Stimulated activated memory B cell treated with anti-CD40 and anti-IgM and Interleukin-4, amounts not matched to agents 10 μg/mL and 1 μg/mL and 100 μg/mL, for 72 hours (primary cell): ENCODE measurements around the gene CENPVL3.
"Not testable (repeated sequence)": the region's sequence is repeated elsewhere in the genome, so short reads cannot be mapped to it uniquely, and the experiment has no call there.

Experiments used
- ATAC-seq: fragments of 150-1000 bp; cut with Tn5 transposase; 2 replicates; pipeline ENCODE4 v1.10.0; 2021
- H3K27ac Mint-ChIP-seq: one replicate; pipeline ENCODE4 v1.8.0; 2022; ENCODE audit warnings: mild to moderate bottlenecking, mixed read lengths
- H3K27me3 Mint-ChIP-seq: one replicate; pipeline ENCODE4 v1.8.0; 2022; ENCODE audit warnings: mixed read lengths
- H3K36me3 Mint-ChIP-seq: one replicate; pipeline ENCODE4 v1.8.0; 2022; ENCODE audit warnings: mixed read lengths
- H3K4me1 Mint-ChIP-seq: one replicate; pipeline ENCODE4 v1.8.0; 2022; ENCODE audit warnings: mixed read lengths
- H3K4me3 Mint-ChIP-seq: one replicate; pipeline ENCODE4 v1.8.0; 2022; ENCODE audit warnings: mild to moderate bottlenecking, moderate library complexity, mixed read lengths
- H3K9me3 Mint-ChIP-seq: one replicate; pipeline ENCODE4 v1.8.0; 2022; ENCODE audit warnings: mixed read lengths

CENPVL3 gene

DNA sequence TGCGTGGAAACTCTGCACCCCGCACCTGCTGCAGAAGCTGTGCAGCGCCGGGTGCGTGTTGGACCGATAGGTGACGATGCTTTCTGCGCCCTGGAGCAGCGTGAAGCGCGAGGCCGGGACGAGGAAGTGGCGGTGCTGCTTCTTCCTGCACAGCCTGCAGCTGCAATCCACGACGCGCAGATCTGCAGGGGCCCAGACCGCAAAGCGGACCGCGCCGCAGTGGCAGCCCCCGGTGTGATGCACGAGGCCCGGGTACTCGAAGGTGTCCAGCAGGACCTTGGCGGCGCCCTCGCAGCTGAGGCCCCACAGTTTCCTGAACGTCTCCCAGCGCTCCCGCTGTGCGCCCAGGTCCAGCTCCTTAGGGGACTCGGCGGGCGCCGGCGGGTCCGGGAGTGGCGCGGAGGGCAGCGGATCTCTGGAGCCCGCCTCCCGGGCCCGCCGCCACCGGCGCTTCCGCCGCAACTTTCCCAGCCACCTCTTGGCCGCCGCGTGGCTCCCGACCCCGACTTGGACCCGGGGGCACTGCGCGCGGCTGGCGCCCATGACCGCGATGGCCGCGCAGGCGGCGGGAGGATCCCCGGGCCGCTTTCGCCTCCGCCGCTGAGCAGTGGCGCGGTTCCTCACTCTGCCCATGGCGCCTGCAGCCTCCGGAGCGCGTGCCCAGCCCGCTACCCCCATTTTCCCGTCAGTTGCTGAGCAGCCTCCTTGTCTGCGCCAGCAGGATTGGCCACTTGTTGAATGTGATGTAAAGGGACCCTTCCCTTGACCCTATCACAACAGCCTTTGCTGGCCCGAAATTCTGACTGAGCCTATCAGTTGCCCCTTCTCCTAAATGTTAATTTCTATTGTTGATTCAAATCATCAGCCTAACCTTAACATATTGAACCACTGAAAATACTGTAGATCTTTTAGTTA is at the start of gene CENPVL3:
TSS of gene CENPVL3 (minus strand) at position 672 of the 915 bp plus-strand sequence. CDS start at position 633, 39 bp downstream.
- H3K4me1 Mint-ChIP-seq, ATAC-seq, H3K27ac Mint-ChIP-seq, H3K9me3 Mint-ChIP-seq, H3K36me3 Mint-ChIP-seq: not testable (repeated sequence)
- H3K4me3 Mint-ChIP-seq, result peak within 1 kb of the TSS; percentile 61
- peaks cover 36% of the 10 kb centered on the region for H3K27me3 Mint-ChIP-seq

DNA sequence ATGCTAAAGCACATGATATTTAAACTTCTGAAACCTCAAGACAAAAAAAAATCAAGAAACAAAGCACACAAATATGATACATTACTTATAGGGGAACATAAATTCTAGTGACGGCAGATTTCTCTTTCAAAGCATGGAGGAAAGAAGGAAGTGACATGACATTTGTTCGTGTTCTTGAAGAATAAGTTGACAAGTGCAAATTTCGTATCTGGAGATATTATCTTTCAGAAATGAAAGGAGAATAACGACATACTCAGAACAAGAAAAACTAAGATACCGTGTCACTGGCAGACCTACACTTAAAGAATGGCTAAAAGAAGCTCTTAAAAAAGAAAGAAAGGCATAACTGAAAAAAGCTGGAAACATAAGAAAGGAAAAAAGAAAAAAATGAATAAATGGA is 47.3 kb upstream of the CENPVL3 start:
- no peak overlapping the region for H3K4me3 Mint-ChIP-seq
- no peaks in the 10 kb centered on the region for H3K27me3 Mint-ChIP-seq
- ATAC-seq, result no peak
- no peak overlapping the region for H3K27ac Mint-ChIP-seq
- H3K4me1 Mint-ChIP-seq, result no peaks in the 10 kb centered on the region
- H3K9me3 Mint-ChIP-seq, result no peaks in the 10 kb centered on the region
- H3K36me3 Mint-ChIP-seq, result no peaks in the 10 kb centered on the region

DNA sequence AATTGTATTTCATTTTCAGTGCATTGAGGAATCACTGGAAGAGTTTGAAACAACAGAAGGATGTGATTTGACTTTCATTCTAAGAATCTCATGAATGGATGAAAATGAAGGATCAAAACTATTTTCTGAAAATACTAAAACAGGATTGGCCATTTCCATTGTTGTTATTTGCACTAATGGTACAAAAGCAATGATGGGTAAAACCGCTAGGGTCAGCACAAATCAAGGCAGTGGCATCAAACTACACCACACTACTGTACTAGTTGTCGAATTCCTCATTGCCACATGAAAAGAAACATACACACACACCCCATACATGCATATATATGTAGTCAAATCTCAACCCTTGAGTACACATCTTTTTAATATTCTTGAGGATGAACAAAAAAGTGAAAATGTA is 24.7 kb upstream of the CENPVL3 start:
- ATAC-seq, result no peak
- no peak overlapping the region for H3K4me3 Mint-ChIP-seq
- peaks cover 14% of the 10 kb centered on the region for H3K27me3 Mint-ChIP-seq
- no peak overlapping the region for H3K27ac Mint-ChIP-seq
- H3K9me3 Mint-ChIP-seq, result no peaks in the 10 kb centered on the region
- H3K36me3 Mint-ChIP-seq, result no peaks in the 10 kb centered on the region
- no peaks in the 10 kb centered on the region for H3K4me1 Mint-ChIP-seq

DNA sequence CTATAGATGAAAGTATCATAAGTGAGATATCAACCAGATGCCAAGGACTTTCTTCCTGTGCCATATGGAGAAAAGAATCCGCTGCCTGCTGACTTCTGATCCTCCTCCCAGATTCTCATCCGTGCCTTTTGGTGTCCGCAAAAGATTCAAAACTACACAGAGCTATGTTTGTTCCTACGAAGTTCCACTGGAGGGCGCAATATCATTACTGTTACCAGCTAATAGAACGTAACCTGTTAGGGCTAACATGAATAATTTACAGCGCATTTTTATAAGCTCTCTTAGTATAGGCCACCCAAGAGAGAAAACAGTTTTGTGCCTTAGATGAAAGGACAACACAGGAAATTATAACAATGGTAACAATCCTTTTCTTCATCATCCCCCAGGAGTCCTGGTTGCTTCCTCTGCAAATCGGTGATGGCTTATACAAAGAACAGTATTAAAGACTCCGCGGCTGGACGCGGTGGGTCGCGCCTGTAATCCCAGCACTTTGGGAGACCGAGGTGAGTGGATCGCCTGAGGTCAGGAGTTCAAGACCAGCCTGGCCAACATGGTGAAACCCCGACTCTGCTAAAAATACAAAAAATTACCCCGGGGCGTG is 22.8 kb upstream of the CENPVL3 start:
- Mint-ChIP-seq H3K36me3 (no peaks in the 10 kb centered on the region), H3K4me3 (no peak overlapping the region), H3K4me1 (no peaks in the 10 kb centered on the region), H3K9me3 (no peaks in the 10 kb centered on the region), H3K27me3 (peaks cover 14% of the 10 kb centered on the region), H3K27ac (no peak overlapping the region)
- no peak for ATAC-seq

DNA sequence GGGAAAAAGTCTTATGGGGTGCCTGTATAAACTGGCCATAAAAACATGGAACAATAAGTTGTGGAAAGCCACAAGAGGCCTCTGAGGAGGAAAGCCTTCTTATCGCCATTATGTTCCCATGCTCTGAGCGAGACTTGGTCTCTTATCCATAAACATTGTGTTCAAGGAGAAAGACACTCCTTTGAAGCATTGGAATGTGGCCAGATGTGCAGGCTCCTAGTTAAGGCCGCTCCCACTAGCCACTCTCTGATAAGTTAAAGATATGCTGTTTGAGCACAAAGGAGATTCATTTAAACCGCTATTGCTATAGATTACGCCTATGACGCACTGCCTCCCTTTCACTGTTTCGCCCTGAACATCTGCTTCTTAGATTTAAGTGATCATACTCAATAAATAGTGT is 17.8 kb upstream of the CENPVL3 start:
- H3K27me3 Mint-ChIP-seq, result peaks cover 14% of the 10 kb centered on the region
- not testable (repeated sequence) for H3K36me3 Mint-ChIP-seq, H3K4me1 Mint-ChIP-seq, H3K27ac Mint-ChIP-seq, H3K4me3 Mint-ChIP-seq, ATAC-seq, H3K9me3 Mint-ChIP-seq

DNA sequence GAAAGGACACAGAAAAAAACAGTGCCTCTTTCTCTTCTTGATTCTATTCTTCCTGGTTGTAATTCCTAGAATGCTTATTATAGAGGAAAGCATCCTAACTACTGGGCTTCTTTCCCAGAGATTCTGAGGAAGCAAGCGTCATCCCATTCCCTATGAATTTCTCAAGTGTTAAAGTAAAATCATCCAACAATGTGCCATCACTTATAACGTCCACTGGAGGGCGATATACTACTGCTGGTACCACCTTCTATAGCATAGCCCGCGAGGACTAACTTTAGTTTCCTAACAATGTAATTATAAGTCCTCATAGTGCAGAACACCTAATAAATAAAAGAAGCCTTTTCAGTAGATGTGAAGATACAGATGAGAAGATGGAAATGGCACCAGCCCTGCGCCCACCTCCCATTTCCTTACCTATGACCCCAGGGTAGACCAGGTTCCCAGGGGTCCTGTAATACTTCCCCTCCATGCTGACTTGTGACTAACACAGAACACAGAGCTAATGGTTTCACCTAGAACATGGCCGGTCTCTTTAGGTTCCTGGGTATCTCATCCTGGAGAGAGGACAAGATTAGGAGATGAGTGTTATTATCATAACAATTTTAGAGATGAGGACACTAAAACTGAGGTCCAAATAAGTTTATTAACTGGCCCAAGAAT is 4.2 kb downstream of the CENPVL3 start:
- peaks cover 6% of the 10 kb centered on the region for H3K4me1 Mint-ChIP-seq
- H3K36me3 Mint-ChIP-seq, result no peaks in the 10 kb centered on the region
- H3K27me3 Mint-ChIP-seq, result peaks cover 11% of the 10 kb centered on the region
- H3K4me3 Mint-ChIP-seq, result no peak overlapping the region
- H3K9me3 Mint-ChIP-seq, result no peaks in the 10 kb centered on the region
- no peak for ATAC-seq
- H3K27ac Mint-ChIP-seq, result no peak overlapping the region

DNA sequence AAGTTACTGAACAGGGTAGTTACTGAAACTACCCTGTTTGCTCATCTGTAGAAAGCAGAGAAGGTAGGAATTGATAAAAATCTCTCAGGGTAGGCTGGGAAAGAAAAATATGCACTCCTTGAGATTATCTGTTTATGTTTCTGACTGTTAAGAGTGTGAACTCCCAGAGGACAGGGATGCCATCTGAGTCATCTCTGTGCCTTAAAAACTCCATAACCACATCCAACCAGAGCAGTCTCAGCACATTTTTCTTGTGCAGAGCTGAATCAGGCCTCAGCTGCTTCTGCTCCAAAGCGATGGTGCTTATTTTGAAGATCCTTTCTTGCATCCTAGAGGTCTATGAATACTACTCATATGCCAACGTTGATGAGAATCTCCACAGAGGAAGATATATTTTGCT is 9.9 kb downstream of the CENPVL3 start:
- no peaks in the 10 kb centered on the region for H3K27me3 Mint-ChIP-seq
- no peaks in the 10 kb centered on the region for H3K36me3 Mint-ChIP-seq
- no peak overlapping the region for H3K4me3 Mint-ChIP-seq

DNA sequence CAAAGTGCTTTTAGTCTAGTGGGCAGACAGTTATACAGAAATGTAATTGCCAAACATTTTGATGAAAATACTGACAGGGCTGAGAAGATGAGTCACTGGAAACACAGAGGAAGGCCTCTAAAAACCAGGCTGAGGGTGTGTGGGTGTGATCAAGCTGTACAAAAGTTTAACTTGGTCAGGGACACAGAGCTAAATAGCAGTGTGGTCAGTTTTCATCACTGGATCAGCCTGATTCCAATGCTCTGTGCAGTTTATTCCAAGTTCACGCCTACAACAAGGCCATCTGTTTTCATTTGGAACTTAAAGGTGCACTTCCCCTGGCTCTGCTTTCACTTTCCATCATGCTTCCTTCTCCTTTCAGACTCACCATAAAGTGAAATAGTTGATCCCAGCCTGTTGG is 10.6 kb downstream of the CENPVL3 start:
- Mint-ChIP-seq H3K36me3 (no peaks in the 10 kb centered on the region), H3K4me1 (no peaks in the 10 kb centered on the region), H3K9me3 (no peaks in the 10 kb centered on the region), H3K4me3 (no peak overlapping the region), H3K27me3 (no peaks in the 10 kb centered on the region), H3K27ac (no peak overlapping the region)
- no peak for ATAC-seq

More for the DNA sequence above, 9.9 kb downstream of the CENPVL3 start:
- Mint-ChIP-seq H3K27ac (no peak overlapping the region), H3K4me1 (no peaks in the 10 kb centered on the region), H3K9me3 (no peaks in the 10 kb centered on the region)
- no peak for ATAC-seq

DNA sequence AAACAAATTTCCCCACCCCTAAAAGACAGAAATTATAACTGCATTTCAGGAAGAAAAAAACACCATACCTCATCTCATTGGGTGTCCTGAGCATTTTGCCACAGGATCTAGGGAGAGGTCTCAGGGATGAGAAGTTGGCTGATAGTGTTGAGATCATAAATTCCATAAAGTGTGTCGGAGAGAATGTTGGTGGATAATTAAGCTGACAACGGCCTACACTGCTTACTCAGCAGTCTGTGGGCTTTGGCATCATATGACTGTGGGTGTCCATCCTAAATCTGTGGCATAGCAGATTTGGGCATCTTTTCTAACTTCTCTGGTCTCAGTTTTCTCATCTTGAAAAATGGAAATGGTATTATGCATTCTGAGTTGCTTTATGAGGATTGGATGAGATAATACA is 12.3 kb downstream of the CENPVL3 start:
- no peaks in the 10 kb centered on the region for H3K27me3 Mint-ChIP-seq
- H3K36me3 Mint-ChIP-seq, result no peaks in the 10 kb centered on the region
- H3K27ac Mint-ChIP-seq, result no peak overlapping the region
- no peaks in the 10 kb centered on the region for H3K9me3 Mint-ChIP-seq
- no peak overlapping the region for H3K4me3 Mint-ChIP-seq
- no peak for ATAC-seq
- no peaks in the 10 kb centered on the region for H3K4me1 Mint-ChIP-seq

DNA sequence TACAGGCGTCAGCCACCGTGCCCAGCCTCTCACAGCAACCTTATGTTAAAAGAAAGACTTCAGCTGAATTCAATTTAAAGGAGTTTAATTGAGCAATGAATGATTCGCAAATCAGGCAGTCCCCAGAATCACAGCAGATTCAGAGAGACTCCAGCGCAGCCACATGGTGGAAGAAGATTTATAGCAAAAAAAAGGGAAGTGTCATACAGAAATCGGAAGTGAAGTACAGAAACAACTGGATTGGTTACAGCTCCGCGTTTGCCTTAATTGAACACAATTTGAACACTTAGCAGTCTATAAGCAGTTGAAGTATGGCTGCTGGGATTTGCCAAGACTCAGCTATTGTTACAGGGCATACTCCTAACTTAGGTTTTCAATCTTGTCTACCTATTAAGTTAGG is 19.8 kb downstream of the CENPVL3 start:
- Mint-ChIP-seq H3K27me3 (no peaks in the 10 kb centered on the region), H3K36me3 (no peaks in the 10 kb centered on the region), H3K4me1 (no peaks in the 10 kb centered on the region), H3K9me3 (no peaks in the 10 kb centered on the region), H3K27ac (no peak overlapping the region), H3K4me3 (no peak overlapping the region)
- ATAC-seq, result no peak

DNA sequence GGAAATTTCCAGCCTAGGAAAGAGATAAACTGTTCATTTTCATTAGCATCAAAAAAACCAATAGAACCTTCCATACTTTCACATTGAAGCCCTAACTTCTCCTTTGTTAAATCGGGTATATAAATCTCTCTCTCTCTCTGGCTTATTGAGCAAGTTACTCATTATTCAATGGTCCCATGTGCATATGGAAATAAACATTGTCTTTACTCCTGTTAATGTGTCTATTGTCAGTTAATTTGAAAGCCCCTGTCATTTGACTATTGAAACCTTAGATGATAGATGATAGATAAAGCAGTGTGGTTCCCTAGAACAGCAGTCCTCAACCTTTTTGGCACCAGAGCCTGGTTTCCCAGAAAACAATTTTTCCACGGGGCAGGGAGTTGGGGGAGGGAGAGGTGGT is 46.8 kb downstream of the CENPVL3 start:
- no peaks in the 10 kb centered on the region for H3K36me3 Mint-ChIP-seq
- no peaks in the 10 kb centered on the region for H3K9me3 Mint-ChIP-seq
- ATAC-seq, result no peak
- H3K4me1 Mint-ChIP-seq, result no peaks in the 10 kb centered on the region
- no peak overlapping the region for H3K4me3 Mint-ChIP-seq
- H3K27ac Mint-ChIP-seq, result no peak overlapping the region
- peaks cover 4% of the 10 kb centered on the region for H3K27me3 Mint-ChIP-seq

DNA sequence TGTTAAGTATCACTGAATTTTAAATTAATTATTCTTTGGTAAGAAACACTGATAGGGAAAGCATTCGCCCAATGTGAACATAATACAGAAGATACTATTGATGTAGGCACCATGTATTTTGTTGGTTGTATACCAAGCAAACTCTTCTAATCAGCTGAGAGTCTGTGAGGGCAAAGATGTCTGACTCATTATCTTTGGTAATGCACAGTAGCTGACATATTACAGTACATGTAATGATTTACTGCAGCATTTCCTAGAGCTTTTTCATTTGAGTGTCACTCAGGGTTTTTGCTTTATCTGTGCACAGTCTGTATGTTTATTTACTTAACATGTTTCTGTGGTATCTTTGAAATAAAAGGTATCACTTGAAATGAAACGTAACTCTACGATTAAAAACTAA is 49.2 kb downstream of the CENPVL3 start:
- ATAC-seq, result no peak
- Mint-ChIP-seq H3K27me3 (no peaks in the 10 kb centered on the region), H3K4me3 (no peak overlapping the region), H3K9me3 (no peaks in the 10 kb centered on the region), H3K27ac (no peak overlapping the region), H3K36me3 (no peaks in the 10 kb centered on the region), H3K4me1 (no peaks in the 10 kb centered on the region)

DNA sequence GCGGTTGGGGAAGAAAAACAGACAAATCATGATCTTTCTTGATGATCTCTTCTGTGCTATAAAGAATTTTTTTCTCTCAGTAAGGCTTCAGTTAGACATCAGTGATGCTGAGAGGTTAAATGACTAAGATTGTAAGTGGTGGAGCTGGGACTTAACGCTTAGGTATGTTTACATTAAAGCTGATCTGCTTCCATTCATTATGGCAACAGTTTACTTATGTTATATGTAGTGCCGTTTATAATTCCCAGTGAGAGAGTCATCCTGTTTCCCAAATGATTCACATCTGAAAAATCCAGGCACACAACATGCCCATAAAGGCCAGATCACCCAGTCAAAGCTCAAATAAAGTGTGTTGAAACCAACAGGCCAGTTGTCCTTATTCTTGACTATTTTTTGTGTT is 50.1 kb downstream of the CENPVL3 start:
- Mint-ChIP-seq H3K4me3 (no peak overlapping the region), H3K36me3 (no peaks in the 10 kb centered on the region), H3K4me1 (no peaks in the 10 kb centered on the region), H3K27ac (no peak overlapping the region), H3K9me3 (no peaks in the 10 kb centered on the region), H3K27me3 (no peaks in the 10 kb centered on the region)
- no peak for ATAC-seq
